WTC11 (cell line): ENCODE results near the gene FBXW4.

Experiments
- JAZF1 ChIP-seq: fragments of 250-450 bp; sonication (Bioruptor Pico); IDR thresholded peaks from 2 replicates; pipeline ENCODE4 v1.9.0; 2021; ENCODE audit warnings: moderate library complexity, mild to moderate bottlenecking, inconsistent platforms
- SP1 ChIP-seq: sonication (generic); formaldehyde crosslinking; conservative IDR thresholded peaks from 2 replicates; pipeline ENCODE4 v1.8.1; 2022; ENCODE audit warnings: missing genetic modification reagents
- ZNF121 ChIP-seq: sonication (generic); formaldehyde crosslinking; IDR thresholded peaks from 2 replicates; pipeline ENCODE4 v1.8.0; 2023; ENCODE audit warnings: missing genetic modification reagents
- ZNF416 ChIP-seq: fragments of 250-450 bp; sonication (Bioruptor Pico); IDR thresholded peaks from 2 replicates; pipeline ENCODE4 v1.9.0; 2021; ENCODE audit warnings: mild to moderate bottlenecking, inconsistent platforms
- TF ChIP-seq, protein P1 (sequence below): fragments of 200-600 bp; IDR thresholded peaks from 2 replicates; pipeline ENCODE4 v1.8.0; 2022; ENCODE audit warnings: antibody characterized with exemption
- TF ChIP-seq, protein P2 (sequence below): sonication (generic); formaldehyde crosslinking; IDR thresholded peaks from 2 replicates; pipeline ENCODE4 v1.8.0; 2022; ENCODE audit warnings: mild to moderate bottlenecking, missing genetic modification reagents
- TF ChIP-seq, protein P3 (sequence below): sonication (generic); formaldehyde crosslinking; IDR thresholded peaks from 2 replicates; pipeline ENCODE4 v1.8.1; 2023; ENCODE audit warnings: mild to moderate bottlenecking, missing genetic modification reagents, moderate library complexity

DNA sequence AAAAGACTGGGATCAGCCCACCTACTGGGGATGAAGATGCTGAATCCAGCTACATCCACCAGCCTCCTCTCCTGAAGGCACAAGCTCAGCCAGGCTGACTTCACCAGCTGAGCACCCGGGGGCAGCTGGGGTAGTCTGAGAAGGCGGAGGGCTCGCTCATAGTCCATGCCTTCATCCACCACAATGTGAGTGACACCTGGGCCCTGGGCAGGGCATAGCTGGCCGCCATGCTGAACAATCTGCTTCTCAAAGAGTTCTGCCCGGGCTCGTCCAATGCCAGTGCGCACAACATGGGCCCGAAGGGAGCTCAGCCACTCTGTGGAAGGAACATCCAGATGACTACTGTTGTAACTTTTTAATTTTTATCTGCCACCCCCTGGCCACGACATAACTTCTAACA, 109.1 kb downstream of the FBXW4 start:
- TF ChIP-seq, protein P1, sequence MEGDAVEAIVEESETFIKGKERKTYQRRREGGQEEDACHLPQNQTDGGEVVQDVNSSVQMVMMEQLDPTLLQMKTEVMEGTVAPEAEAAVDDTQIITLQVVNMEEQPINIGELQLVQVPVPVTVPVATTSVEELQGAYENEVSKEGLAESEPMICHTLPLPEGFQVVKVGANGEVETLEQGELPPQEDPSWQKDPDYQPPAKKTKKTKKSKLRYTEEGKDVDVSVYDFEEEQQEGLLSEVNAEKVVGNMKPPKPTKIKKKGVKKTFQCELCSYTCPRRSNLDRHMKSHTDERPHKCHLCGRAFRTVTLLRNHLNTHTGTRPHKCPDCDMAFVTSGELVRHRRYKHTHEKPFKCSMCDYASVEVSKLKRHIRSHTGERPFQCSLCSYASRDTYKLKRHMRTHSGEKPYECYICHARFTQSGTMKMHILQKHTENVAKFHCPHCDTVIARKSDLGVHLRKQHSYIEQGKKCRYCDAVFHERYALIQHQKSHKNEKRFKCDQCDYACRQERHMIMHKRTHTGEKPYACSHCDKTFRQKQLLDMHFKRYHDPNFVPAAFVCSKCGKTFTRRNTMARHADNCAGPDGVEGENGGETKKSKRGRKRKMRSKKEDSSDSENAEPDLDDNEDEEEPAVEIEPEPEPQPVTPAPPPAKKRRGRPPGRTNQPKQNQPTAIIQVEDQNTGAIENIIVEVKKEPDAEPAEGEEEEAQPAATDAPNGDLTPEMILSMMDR = no peak
- TF ChIP-seq ZNF416 (CRISPR knock-in tag) (no peak), ZNF121 (CRISPR knock-in tag) (no peak), SP1 (CRISPR knock-in tag) (no peak), JAZF1 (CRISPR knock-in tag) (no peak)
- TF ChIP-seq, protein P2, sequence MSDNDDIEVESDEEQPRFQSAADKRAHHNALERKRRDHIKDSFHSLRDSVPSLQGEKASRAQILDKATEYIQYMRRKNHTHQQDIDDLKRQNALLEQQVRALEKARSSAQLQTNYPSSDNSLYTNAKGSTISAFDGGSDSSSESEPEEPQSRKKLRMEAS (CRISPR knock-in tag) = no peak
- TF ChIP-seq, protein P3, sequence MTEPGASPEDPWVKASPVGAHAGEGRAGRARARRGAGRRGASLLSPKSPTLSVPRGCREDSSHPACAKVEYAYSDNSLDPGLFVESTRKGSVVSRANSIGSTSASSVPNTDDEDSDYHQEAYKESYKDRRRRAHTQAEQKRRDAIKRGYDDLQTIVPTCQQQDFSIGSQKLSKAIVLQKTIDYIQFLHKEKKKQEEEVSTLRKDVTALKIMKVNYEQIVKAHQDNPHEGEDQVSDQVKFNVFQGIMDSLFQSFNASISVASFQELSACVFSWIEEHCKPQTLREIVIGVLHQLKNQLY (CRISPR knock-in tag) = no peak
